GM21737 (cell line): ENCODE data around the gene EPB41L4B.

ENCODE experiments used
- ATAC-seq: cut with Tn5 transposase; IDR thresholded peaks from one replicate; pipeline ENCODE4 v1.9.1; 2021; ENCODE audit warnings: mild to moderate bottlenecking, moderate library complexity; ENCODE audit not compliant: unreplicated experiment

Gene EPB41L4B

DNA sequence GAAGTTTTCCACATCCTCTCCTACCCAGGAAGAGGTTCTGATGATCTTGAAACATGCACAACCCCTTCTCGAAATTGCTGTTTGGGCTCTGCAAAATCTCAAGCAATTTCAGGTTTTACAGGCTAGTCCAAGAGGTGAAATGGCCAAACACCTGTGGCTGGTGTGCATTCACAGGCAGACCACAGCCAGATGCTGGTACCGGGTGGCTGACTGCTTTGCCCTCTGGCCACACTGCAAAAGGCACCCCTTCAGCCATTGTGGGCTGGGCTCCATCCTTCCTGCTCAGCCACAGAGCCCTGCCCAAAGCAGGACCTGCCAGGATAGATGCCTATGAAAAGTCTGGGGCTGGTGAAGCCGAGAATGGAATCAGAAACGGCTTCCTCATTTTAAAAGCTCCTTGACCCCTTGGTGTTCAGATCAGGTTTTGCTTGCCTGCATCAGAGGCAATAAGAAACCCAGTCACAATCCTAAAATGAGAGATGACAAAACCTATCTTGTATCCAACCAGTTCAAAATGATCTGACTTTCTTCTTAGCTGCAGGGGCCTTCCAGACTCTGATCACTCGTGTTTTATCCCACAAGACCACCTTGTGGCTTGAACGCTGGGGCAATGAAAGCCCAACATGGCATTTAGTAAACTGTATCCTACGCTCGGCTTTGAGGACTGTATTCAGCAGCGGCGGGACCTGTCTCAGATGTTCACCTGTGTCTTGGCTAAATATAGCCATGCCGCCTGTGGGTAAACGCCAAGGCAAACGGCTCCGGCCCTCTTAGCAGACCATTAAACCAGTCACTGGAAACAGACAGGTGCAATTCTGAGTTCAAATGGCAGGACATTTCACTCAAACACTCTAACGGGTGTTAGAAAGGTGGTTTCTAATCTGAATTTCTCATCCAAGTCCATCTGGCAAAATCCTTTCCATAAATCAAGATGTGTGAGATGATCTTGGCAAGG lies 49.6 kb downstream of the EPB41L4B start:
- ATAC-seq, result no peak

DNA sequence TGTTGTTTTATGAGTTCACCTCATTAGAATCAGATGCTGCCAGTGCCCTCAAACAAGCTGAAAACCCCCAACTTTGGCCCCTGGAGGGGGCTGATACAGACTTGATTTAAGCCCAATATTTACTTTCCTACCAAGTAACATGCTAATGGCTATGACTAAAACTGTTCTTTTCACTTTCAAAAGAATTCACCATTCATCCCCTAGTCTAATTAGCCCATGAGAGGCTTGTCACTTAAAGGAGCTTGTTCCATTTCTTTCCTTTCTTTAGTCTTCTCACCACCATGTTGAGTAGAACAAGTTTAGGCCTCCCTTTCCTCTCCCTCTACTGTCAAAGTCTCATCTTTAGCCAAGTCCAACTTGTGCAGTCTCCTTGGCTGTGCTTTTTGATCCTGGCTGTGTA lies 50.4 kb downstream of the EPB41L4B start:
- no peak for ATAC-seq

DNA sequence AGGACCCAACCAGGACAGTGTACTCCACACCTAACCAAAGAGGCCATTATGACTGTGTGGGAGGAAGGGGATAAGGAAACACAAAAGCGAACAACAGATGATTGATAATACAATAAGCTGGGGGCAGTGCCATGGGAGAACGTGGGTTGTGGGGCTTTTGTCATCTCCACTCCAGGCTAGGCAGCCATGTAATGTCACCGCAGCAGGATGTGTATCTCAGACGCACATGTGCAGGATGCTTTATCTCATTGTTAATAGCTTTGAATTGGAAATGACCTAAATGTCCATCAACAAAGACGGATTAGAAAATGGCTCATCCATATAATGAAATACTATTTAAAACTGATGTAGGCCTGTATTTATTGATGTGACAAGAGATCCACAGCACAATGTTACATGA lies 51.0 kb downstream of the EPB41L4B start:
- ATAC-seq, result no peak

DNA sequence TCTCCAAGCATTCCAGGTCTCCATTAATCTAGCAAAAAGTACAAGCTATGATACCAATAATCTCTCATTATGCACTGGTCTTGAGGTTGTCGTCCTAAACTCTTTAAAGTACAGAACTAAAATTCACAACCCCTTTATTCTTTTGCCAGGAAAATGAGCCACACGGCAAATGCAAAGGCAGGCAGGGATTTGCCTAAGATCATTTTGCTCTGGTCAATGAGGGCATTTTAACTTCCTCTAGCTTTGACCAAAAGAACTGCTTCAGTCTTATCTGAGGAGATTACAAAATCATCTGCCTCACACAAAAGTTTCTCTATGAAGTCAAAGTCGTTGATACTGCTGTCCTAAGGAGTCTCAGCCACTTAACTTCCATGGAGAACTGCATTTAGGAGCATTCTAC lies 51.8 kb downstream of the EPB41L4B start:
- no peak for ATAC-seq

DNA sequence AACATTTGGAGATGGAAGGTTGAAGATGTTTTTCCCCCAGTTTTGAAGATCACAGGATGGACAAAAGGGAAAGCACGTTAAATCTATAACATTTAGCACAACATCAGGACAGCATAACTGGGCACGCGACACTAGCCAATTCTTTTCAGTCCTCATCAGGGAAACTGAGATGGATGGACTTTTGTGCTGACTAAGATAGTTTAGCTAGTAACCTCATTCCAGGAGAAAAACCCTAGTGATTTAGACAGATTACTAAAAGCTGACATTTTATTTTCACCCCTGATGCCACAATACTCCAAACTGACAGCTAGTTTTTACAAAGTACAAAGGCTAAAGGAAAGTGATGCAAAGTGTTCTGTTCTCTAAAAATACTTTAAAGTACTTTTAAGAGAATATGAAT lies 53.3 kb downstream of the EPB41L4B start:
- no peak for ATAC-seq

DNA sequence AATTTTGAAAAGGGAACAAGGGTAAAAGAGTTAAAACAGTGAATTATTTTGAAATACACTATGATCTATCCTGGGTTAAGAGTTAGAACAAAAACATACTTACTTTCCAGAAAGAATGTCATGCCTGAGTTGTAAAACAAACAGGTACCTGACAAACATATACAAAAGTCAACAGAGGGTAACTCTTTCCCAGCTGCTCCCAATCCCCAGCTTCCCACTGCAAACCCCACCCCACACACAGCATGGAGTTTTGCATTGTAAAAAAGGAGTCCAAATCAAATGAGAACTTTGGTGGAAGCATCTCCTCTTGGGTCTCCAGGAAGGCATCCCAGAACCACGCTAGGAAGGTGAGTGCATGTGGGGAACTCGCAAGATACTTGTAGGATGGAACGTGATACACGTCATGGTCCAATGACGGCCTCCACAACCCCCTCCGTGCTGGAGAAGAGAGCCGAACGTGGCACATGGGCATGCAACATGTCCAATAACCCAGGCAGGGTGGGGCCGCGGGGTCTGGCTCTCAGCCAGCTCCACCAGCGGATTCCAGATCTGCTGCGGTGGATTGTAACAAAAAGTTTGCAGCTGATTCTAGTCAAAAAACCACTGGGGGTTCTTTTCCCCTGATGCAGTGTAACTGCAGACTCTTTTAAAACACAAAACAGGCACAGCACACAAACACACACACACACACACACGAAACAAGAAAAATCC lies 55.8 kb downstream of the EPB41L4B start:
- ATAC-seq, result no peak

DNA sequence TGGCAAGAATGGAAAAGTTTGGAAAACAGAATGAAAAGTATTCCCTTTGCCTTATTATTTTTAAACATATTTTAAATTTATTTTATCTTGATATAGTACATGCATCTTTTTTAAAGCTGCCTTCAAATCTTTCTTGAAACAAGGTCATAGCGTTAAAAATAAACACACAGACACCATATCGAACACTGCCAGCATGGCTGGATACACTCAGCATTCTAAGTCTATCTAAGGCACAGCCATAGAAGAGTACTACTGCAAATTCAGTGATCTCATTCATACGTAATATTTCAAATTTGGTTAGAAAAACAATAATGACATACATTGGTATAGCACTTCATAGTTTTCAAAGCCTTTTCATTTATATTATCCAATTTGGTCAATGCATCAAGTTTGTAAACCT lies 57.5 kb downstream of the EPB41L4B start:
- ATAC-seq, result no peak

DNA sequence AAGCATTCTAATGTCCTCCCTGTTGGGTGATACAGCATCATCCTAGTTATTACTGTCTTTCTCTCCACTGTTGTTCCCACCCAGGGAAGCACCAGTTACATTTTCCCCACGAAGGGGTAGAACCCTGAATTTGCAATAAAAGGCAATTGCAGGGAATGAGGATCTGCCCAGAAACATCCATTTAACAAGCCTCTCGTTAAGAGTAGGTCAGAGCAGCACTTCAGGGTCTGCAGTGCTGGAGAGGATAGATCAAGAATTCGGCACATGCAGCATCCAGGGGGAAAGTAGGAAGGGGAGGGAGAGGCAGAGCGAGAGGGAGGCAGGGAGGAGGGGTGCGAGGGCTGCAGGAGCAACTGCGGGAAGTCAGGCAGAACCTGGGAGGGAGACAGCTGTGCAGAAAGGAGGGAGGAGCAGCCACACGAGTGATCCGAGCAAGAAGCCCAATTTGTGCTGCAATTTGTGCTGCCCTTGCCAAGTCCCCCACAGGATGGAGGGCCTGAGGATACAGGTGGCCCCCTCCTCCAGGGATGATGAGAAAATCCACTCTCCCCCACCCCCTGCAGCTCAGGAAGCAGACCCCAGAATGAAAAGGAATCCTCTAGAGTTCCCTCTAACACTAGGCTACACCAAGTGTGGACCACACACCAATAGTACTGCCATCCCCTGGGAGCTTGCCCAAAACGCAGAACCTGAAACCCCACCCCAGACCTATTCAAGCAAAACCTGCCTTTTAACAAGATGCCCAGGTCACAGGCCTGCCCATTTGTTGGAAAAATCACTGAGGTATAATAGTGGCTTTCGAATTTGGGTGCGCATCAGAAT lies 62.2 kb downstream of the EPB41L4B start:
- no peak for ATAC-seq

DNA sequence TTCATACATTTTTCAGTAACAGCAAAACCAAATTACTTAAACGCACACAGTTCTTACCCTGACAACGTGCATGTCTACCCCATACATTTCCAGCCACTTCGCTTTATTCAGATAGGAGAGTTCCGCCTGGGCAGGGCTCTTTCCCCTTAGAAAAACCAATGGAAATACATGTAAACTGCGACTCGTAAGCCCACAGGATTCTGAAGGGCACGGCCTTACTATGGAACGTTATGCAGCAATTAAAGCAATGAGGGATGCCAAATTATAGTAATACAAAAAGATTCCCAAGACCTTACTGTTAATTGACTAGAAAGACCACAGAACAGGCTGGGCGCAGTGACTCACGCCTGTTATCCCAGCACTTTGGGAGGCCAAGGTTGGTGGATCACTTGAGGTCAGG lies 64.5 kb downstream of the EPB41L4B start:
- ATAC-seq, result no peak

DNA sequence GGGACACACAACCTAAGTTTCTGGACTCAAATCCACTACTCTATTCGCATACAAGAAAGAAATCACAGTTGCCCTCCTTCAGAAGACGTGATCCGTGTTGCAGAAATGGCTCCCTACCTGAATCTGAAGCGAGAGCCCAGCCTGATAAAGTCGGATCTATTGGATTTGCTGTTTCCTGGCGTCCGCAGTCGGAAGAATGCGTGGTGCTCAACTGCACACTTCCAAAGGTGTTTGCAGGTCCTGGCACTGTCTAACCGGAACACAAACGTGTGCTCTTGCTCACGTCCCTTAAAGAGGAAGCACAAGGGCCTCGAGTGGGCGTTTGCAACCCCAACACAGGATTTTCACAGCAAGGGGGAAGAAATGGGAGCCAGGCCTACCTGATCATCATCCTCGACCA lies 65.5 kb downstream of the EPB41L4B start:
- no peak for ATAC-seq

DNA sequence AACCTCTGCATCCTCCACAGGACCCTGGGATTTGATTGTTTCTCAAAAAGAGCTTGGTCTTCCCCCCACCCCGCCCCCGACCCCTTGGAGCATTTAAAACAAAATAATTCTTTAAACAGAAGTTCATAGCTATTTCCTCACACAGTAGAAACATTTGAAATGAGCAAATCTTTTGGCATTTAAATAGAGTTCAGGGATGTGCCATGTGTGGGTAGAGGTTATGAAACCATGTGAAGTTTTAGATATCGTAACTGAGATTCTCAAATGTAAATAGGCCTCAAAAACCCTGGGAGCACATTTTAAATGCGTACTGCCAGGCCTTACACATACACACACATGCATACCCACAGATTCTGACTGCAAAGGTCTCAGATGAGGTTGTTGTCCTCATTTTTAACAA lies 66.5 kb downstream of the EPB41L4B start:
- no peak for ATAC-seq

DNA sequence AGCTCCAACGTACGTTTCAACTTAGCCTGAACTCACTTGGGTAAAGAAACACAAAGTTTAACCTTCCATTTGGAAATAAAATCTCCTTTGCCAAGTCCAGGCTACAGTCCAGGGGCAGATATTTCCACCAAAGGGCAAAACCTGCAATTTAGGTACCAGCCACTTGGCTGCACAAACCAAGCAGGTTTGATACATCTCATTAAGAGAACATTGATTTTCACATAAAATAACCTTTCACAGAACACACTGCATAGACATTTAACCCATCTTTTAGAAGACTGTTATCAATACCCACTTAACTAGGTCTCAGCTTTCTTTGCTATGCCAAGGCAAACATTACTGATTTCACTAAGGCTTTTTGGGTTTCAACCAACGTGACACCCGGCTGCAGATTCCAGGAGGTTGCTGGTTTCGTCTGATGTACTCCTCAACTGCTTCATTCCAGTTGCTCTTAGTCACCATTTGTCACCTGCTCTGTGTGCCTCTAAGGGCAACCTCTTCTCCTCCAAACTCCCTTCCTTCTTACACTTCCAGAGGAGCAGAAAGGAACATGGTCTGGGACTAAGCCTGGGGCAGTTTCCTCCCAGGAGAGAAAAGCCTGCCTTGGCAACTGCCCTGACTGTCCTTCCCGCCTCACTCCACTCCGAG lies 67.1 kb downstream of the EPB41L4B start:
- no peak for ATAC-seq

DNA sequence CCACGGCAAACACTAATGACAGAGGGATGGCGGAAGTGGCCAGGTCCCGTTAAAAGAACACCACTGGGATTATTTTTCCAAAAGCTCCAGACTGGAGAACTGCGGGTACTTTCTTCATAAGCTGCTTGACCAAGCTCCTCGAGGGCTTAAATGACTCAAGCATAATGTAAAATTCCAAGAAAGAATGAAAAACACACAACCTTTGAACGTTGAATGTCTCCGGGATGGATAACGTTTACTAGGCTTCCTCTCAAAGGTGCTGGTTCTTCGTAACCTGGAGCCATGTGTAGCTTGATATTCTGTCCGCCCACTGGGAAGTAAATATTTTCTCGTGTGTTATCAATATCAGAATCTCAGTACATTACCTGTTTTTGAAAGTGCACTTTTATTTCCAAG lies 67.6 kb downstream of the EPB41L4B start:
- no peak for ATAC-seq

DNA sequence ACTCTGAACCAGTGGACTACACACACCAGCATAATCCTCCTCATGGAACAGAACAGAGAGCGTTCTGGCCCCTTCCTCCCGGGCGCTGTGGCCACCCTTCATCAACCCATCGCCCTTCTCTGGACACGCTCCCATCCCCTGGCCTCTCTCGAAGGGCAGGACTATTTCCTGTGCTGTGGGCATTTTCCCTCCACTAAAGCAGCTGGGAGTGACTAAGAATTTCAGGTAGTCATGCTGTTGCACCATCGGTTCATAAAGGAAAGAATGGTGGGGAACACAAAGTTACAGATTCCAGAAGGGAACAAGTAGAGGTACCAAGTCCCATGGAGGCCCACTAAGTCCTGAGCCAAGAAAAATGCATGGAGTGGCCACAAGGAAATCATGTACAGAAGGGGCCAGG lies 68.6 kb downstream of the EPB41L4B start:
- no peak for ATAC-seq

DNA sequence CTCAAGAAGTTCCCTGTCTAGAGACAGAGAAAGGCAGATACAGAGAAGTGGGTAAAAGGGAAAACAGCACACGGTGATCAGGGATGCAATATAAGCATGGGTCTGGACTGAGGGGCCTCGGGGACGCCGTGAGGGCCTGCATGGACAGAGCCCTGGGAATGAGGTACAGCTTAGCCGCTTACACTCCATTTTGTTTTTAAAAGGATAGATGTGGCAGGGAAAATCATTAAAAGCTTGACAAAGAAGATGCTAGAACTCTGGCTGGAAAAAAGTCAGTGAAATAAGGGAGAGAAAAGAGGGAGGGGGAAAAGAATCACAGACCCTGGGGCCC lies 69.1 kb downstream of the EPB41L4B start:
- ATAC-seq, result no peak

DNA sequence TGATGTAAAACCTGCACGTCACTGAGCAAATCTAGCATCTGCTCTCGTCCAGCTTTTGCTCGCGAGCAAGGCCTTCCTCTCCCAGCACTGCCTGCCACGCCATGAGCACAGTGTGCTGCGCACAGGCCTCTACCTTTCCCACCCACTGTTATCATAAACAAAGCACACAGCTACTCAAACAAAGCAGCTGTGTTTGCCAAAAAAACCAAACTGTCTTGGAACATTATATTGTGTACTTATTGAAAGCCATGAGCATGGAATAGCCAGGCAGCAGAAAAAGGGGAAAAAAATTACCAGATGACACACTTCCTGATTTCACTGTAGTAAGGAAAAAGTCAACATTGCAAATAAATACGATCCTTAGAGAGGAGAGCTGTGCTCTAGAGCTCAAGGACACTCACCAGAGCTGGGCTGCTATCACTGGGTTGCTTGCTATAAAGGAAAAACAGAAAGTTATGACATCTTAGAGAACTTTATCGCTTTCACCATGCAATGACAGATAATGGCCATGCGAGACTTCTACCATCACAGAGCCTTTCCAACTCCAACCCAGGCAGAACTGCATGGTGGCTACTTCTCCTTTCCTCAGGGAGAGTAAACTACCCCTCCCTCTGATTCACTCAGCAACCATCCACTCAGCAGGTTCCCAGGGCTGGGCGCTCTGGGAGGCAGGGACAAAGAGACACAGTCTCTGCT lies 69.6 kb downstream of the EPB41L4B start:
- ATAC-seq, result no peak

DNA sequence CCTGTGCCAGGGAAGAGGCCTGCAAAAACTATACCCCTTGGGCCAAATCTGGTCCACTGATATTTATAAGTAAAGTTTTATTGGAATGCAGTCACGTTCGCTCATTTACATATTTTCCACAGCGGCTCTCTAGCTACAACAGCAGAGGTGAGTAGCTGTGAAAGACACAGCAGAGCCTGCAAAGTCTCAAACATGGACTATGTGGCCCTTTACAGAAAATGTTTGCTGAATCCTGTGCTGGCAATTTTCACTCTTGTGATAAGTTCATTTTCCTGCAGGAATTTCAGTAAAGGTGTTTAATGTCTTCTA lies 70.1 kb downstream of the EPB41L4B start:
- no peak for ATAC-seq

DNA sequence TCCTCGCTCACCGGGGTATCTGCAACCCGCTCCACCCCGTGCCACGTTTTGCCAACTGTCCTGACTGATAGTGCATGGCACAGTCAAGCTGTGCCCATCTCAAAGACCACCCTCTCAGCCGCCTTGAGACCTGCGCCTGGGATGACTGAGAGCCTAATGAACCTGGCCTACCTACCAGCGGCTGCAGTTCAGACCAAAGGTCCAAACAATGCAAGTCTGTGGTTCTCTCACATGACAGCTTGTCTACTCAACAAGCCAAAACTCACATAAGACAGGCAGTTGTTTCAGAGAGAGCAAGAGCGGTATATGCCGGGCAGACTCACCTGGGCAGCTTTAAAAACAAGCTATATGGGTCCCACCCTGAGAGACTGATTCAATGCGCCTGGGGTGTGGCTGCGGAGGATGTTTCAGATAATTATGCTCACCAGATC lies 70.5 kb downstream of the EPB41L4B start:
- ATAC-seq, result no peak

DNA sequence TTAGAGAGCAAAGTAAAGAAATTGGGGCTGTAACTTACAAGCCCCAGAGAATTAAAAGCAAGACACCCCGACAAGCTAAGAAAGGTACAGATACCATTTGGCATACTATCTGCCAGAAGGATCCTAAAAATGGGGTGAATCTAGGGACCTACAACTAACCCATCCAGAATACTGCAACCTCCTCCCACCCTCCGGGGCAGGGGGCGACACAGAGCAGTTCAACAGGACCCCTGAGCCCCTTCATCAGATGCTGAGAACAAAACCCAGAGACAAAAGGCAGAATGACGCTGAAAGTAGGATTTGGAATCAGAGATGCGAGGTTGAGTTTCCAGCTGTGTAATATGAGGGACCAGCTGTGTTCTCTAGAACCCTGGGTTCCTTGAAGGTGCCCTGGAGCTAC lies 71.2 kb downstream of the EPB41L4B start:
- no peak for ATAC-seq

DNA sequence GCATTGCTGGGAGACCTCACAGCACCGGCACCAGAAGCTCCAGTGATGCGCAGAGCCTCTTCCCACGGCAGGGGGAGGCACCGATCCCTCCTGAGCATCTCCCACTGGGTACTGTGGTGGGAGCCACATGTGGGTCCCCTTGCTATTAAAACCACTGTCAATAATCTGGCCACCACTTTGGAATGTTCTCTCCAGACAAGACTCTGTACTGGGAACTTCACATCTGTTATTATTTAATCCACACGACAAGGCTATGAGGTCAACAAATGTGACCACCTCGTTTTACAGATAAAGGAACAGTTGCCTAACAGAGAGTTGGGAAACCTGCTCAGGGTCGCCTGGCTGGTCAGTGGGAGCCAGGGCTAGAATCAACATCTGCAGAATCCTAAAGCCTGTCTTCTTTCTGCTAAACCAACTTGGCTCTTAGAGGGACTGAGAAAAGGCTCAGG lies 72.7 kb downstream of the EPB41L4B start:
- no peak for ATAC-seq

DNA sequence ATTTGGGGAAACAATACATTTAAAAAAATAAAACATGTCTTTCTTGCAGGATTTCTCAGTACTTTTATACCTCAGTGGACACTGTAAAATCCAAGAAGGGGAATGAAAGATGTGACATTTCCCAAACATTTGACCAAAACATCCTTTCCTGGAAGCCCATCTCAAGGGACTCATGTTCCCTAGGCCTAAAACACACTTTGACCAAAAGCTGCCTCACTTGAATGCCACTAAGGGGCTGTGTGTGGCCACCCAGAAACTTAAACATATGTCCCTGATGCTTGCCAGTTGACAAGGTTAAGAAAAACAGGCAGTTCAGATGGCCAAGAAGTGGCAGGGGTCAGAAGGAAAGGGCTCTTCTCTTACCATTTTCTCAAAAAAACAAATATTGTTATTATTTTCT lies 73.6 kb downstream of the EPB41L4B start:
- no peak for ATAC-seq
